Hepatocyte (in vitro differentiated cells): ENCODE results near the gene KNL1. TPM values are rescaled to one million over a fixed set of nuclear protein-coding genes. Genes with fewer than 3 reads are reported as not detected.

ENCODE experiments used
- DNase-seq: peaks from one replicate; pipeline ENCODE4 v3.0.0-alpha.2; 2016; ENCODE audit warnings: low spot score
- H2AFZ ChIP-seq: fragments of 200-600 bp; sonication (generic); 2 replicates; pipeline ENCODE4 v1.6.0; 2016; ENCODE audit warnings: antibody characterized with exemption, mild to moderate bottlenecking
- H3K27ac ChIP-seq: fragments of 200-600 bp; sonication (generic); 2 replicates; pipeline ENCODE4 v1.5.1; 2016; ENCODE audit warnings: mild to moderate bottlenecking
- H3K27me3 ChIP-seq: fragments of 200-600 bp; sonication (generic); 2 replicates; pipeline ENCODE4 v1.6.1; 2016
- H3K36me3 ChIP-seq: fragments of 200-600 bp; sonication (generic); replicated peaks from 2 replicates; pipeline ENCODE4 v1.5.1; 2016; ENCODE audit warnings: low read depth; ENCODE audit not compliant: insufficient read depth
- H3K4me1 ChIP-seq: fragments of 200-600 bp; sonication (generic); 2 replicates; pipeline ENCODE4 v1.5.1; 2016; ENCODE audit warnings: mild to moderate bottlenecking, moderate library complexity; ENCODE audit not compliant: insufficient read depth
- H3K4me2 ChIP-seq: fragments of 200-600 bp; sonication (generic); 2 replicates; pipeline ENCODE4 v1.6.0; 2016
- H3K4me3 ChIP-seq: fragments of 200-600 bp; sonication (generic); 2 replicates; pipeline ENCODE4 v1.5.1; 2016; ENCODE audit warnings: mild to moderate bottlenecking
- H3K79me2 ChIP-seq: fragments of 200-600 bp; sonication (generic); 2 replicates; pipeline ENCODE4 v1.6.0; 2017; ENCODE audit warnings: mild to moderate bottlenecking
- H3K9me2 ChIP-seq: fragments of 200-600 bp; sonication (generic); replicated peaks from 2 replicates; pipeline ENCODE4 v1.6.0; 2017; ENCODE audit warnings: mild to moderate bottlenecking; ENCODE audit not compliant: insufficient read depth
- H3K9me3 ChIP-seq: fragments of 200-600 bp; sonication (generic); 2 replicates; pipeline ENCODE4 v1.5.1; 2016; ENCODE audit warnings: low read depth, mild to moderate bottlenecking
- H4K20me1 ChIP-seq: fragments of 200-600 bp; sonication (generic); 2 replicates; pipeline ENCODE4 v1.6.0; 2016; ENCODE audit warnings: mild to moderate bottlenecking; ENCODE audit not compliant: insufficient read depth, poor library complexity, severe bottlenecking
- EZH2 ChIP-seq: fragments of 200-600 bp; sonication (generic); IDR thresholded peaks from 2 replicates; pipeline ENCODE4 v1.6.1; 2016; ENCODE audit warnings: antibody characterized with exemption, mild to moderate bottlenecking, borderline replicate concordance
- EZH2phosphoT487 ChIP-seq: fragments of 200-600 bp; sonication (generic); IDR thresholded peaks from one replicate; pipeline ENCODE4 v1.6.1; 2018; ENCODE audit warnings: antibody characterized with exemption, mild to moderate bottlenecking, low read depth, moderate library complexity; ENCODE audit not compliant: unreplicated experiment, severe bottlenecking
- WGBS: methylation state at CpG from one replicate; pipeline ENCODE4 v1.1.6; 2016; ENCODE audit warnings: low lambda C conversion rate; ENCODE audit errors: missing lambda C conversion rate; 5-methylcytosine and 5-hydroxymethylcytosine counted together
- polyA plus RNA-seq: library from polyadenylated mRNA; unstranded; fragments of >200 nt; fragmentation: Nextera tagmentation; extraction: Ambion mirVana; gene quantifications from 2 replicates; pipeline ENCODE4 v1.2.1, GENCODE V29; 2016
- total RNA-seq: library from RNA; depleted of rRNA; stranded (reverse); fragments of >200 nt; gene quantifications from 2 replicates; pipeline ENCODE4 v1.2.3, GENCODE V29; 2014
- TF ChIP-seq, protein P1 (sequence below): fragments of 200-600 bp; sonication (generic); IDR thresholded peaks from 2 replicates; pipeline ENCODE4 v1.5.1; 2016; ENCODE audit warnings: antibody characterized with exemption, mild to moderate bottlenecking; ENCODE audit not compliant: poor library complexity

Gene KNL1
- total and polyA plus RNA-seq, 2 experiments from 2014 or later = 3.0 to 15.7 TPM

DNA sequence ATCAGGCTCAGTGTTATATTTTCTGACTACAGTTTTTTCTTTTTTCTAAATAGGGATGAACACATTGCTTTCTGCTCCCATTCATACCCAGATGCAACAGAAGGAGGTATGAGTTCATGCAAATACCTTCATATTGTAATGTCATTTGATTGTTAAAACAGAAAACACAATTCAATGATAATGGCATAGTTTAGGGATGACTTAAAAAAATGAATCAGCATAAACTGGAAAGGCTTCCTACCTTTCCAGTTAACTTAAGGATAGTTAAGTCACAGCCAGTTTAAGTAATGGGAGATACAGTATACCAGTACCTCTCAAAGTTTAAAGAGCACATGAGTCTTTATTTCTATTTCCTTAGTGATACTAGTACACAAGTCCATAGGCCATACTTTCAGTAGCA, 24.9 kb downstream of the KNL1 start:
- no peak for DNase-seq
- Histone ChIP-seq H3K79me2 (no peaks in the 10 kb centered on the region), H3K36me3 (no peaks in the 10 kb centered on the region), H3K27ac (no peak overlapping the region), H3K27me3 (no peaks in the 10 kb centered on the region), H3K4me1 (no peaks in the 10 kb centered on the region), H4K20me1 (no peaks in the 10 kb centered on the region), H3K4me2 (no peak overlapping the region), H2AFZ (no peak overlapping the region), H3K9me2 (no peaks in the 10 kb centered on the region), H3K4me3 (no peak overlapping the region), H3K9me3 (no peaks in the 10 kb centered on the region)
- TF ChIP-seq, protein P1, sequence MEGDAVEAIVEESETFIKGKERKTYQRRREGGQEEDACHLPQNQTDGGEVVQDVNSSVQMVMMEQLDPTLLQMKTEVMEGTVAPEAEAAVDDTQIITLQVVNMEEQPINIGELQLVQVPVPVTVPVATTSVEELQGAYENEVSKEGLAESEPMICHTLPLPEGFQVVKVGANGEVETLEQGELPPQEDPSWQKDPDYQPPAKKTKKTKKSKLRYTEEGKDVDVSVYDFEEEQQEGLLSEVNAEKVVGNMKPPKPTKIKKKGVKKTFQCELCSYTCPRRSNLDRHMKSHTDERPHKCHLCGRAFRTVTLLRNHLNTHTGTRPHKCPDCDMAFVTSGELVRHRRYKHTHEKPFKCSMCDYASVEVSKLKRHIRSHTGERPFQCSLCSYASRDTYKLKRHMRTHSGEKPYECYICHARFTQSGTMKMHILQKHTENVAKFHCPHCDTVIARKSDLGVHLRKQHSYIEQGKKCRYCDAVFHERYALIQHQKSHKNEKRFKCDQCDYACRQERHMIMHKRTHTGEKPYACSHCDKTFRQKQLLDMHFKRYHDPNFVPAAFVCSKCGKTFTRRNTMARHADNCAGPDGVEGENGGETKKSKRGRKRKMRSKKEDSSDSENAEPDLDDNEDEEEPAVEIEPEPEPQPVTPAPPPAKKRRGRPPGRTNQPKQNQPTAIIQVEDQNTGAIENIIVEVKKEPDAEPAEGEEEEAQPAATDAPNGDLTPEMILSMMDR = no peak
- TF ChIP-seq EZH2phosphoT487 (no peak), EZH2 (no peak)

DNA sequence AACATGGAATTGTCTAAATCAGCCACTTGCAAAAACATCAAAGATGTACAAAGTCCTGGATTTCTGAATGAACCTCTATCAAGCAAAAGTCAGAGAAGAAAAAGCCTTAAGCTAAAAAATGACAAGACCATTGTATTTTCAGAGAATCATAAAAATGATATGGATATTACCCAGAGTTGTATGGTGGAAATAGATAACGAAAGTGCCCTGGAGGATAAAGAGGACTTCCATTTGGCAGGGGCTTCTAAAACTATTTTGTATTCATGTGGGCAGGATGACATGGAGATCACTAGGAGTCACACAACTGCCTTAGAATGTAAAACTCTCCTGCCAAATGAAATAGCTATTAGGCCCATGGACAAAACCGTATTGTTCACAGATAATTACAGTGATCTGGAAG, 29.3 kb downstream of the KNL1 start:
- DNase-seq = no peak
- Histone ChIP-seq H3K4me1 (no peaks in the 10 kb centered on the region), H3K4me2 (no peak overlapping the region), H3K4me3 (no peak overlapping the region), H3K79me2 (no peaks in the 10 kb centered on the region), H3K36me3 (no peaks in the 10 kb centered on the region), H3K27me3 (no peaks in the 10 kb centered on the region), H4K20me1 (no peaks in the 10 kb centered on the region), H3K9me2 (no peaks in the 10 kb centered on the region), H3K27ac (no peak overlapping the region), H2AFZ (no peak overlapping the region), H3K9me3 (no peaks in the 10 kb centered on the region)
- TF ChIP-seq EZH2 (no peak), EZH2phosphoT487 (no peak)
- TF ChIP-seq, protein P1 = no peak
- 86% methylated on average over 2 of the region's 2 CpGs for WGBS

DNA sequence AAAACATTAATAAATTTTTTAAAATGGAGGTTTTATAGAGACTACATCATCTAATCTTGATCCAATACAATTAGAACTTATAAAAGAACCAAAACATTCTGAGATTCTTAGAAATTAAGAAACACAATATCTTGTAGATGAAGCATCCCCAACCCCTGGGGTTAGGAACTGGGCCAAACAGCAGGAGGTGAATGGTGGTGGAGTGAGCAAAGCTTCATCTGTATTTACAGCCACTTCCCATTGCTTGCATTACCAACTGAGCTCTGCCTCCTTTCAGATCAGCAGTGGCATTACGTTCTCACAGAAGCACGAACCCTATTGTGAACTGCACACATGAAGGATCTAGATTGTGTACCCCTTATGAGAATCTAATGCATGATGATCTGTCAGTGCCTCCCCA, 36.3 kb downstream of the KNL1 start:
- H3K4me1 ChIP-seq = no peaks in the 10 kb centered on the region
- no peaks in the 10 kb centered on the region for H4K20me1 ChIP-seq
- no peak for TF ChIP-seq EZH2
- TF ChIP-seq, protein P1 = no peak
- TF ChIP-seq EZH2phosphoT487 = no peak
- no peak overlapping the region for H3K4me3 ChIP-seq
- H3K9me2 ChIP-seq = no peaks in the 10 kb centered on the region
- no peak for DNase-seq
- H3K9me3 ChIP-seq = no peaks in the 10 kb centered on the region
- no peaks in the 10 kb centered on the region for H3K36me3 ChIP-seq
- no peak overlapping the region for H2AFZ ChIP-seq
- no peak overlapping the region for H3K27ac ChIP-seq
- no peak overlapping the region for H3K4me2 ChIP-seq
- no peaks in the 10 kb centered on the region for H3K27me3 ChIP-seq
- WGBS = 100% methylated on average over 2 of the region's 2 CpGs
- H3K79me2 ChIP-seq = no peaks in the 10 kb centered on the region

DNA sequence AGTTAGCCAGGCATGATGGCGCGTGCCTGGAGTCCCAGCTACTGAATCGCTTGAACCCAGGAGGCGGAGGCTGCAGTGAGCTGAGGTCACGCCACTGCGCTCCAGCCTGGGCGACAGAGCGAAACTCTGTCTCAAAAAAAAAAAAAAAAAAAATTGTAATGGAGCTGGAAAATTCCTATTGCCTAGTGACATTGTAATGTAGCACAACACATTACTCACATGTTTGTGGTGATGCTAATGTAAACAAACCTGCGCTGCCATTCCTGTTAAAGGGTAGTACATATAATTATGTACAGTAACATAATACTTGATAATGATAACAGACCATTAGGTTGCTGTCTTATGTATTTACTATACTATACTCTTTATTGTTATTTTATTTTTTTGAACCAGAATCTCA, 39.1 kb downstream of the KNL1 start:
- no peak overlapping the region for H3K4me3 ChIP-seq
- H3K4me1 ChIP-seq = no peaks in the 10 kb centered on the region
- no peaks in the 10 kb centered on the region for H3K79me2 ChIP-seq
- no peak overlapping the region for H2AFZ ChIP-seq
- no peak overlapping the region for H3K27ac ChIP-seq
- no peaks in the 10 kb centered on the region for H4K20me1 ChIP-seq
- no peaks in the 10 kb centered on the region for H3K9me2 ChIP-seq
- no peaks in the 10 kb centered on the region for H3K9me3 ChIP-seq
- H3K4me2 ChIP-seq = no peak overlapping the region
- H3K27me3 ChIP-seq = no peaks in the 10 kb centered on the region
- TF ChIP-seq EZH2 = no peak
- TF ChIP-seq EZH2phosphoT487 = no peak
- TF ChIP-seq, protein P1 = no peak
- no peak for DNase-seq
- 91% methylated on average over 9 of the region's 9 CpGs for WGBS
- no peaks in the 10 kb centered on the region for H3K36me3 ChIP-seq
